Mucosa of stomach (tissue), 1 donor: ENCODE data around the gene TACC3.

Experiments
- H3K27me3 ChIP-seq: one replicate; pipeline ENCODE4 v1.7.0; 2013; ENCODE audit warnings: mild to moderate bottlenecking, low read length; ENCODE audit not compliant: control insufficient read depth, insufficient read depth
- H3K36me3 ChIP-seq: one replicate; pipeline ENCODE4 v1.7.0; 2013; ENCODE audit warnings: low read length; ENCODE audit not compliant: control insufficient read depth, insufficient read depth
- H3K4me1 ChIP-seq: one replicate; pipeline ENCODE4 v1.7.0; 2013; ENCODE audit warnings: mild to moderate bottlenecking, low read length; ENCODE audit not compliant: control insufficient read depth, insufficient read depth
- H3K4me3 ChIP-seq: one replicate; pipeline ENCODE4 v1.7.0; 2013; ENCODE audit warnings: low read length
- H3K9ac ChIP-seq: one replicate; pipeline ENCODE4 v1.7.0; 2013; ENCODE audit warnings: mild to moderate bottlenecking, low read length, moderate library complexity
- H3K9me3 ChIP-seq: one replicate; pipeline ENCODE4 v1.7.0; 2013; ENCODE audit warnings: mild to moderate bottlenecking, low read length, moderate library complexity; ENCODE audit not compliant: control insufficient read depth
- donor health status: Pancreatic carcinoma.

Gene TACC3

DNA sequence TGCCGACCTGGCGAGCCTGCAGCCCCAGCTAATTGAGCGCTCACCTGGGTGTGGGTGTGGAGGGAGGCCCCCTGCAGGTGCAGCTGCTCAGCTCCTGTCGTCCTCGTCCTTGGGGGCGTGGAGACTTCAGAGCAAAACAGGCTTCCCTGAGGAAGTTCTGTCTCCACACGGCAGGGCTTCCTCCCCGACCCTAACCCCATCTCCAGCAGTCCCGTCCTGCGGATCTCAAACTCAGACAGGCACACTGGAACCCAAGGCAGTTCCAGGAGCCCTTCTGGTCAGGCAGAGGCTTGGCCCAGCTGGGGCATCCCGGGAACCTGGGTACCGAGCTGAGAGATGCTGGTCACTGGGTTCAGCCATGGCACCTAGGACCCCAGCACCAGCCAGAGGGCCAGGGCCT is 24.4 kb downstream of the TACC3 start:
- Histone ChIP-seq H3K4me3 (no peak overlapping the region), H3K9ac (no peak overlapping the region), H3K9me3 (no peaks in the 10 kb centered on the region), H3K4me1 (peaks cover 8% of the 10 kb centered on the region), H3K36me3 (no peaks in the 10 kb centered on the region), H3K27me3 (peaks cover 9% of the 10 kb centered on the region)

- no peaks in the 10 kb centered on the region for H3K9me3 ChIP-seq
- H3K27me3 ChIP-seq = peaks cover 9% of the 10 kb centered on the region
- no peak overlapping the region for H3K9ac ChIP-seq
- no peak overlapping the region for H3K4me3 ChIP-seq
- no peaks in the 10 kb centered on the region for H3K36me3 ChIP-seq
- H3K4me1 ChIP-seq = peaks cover 8% of the 10 kb centered on the region
These were observed 25.0 kb downstream of the TACC3 start for GRCh38 chr4:1746265-1746691.

DNA sequence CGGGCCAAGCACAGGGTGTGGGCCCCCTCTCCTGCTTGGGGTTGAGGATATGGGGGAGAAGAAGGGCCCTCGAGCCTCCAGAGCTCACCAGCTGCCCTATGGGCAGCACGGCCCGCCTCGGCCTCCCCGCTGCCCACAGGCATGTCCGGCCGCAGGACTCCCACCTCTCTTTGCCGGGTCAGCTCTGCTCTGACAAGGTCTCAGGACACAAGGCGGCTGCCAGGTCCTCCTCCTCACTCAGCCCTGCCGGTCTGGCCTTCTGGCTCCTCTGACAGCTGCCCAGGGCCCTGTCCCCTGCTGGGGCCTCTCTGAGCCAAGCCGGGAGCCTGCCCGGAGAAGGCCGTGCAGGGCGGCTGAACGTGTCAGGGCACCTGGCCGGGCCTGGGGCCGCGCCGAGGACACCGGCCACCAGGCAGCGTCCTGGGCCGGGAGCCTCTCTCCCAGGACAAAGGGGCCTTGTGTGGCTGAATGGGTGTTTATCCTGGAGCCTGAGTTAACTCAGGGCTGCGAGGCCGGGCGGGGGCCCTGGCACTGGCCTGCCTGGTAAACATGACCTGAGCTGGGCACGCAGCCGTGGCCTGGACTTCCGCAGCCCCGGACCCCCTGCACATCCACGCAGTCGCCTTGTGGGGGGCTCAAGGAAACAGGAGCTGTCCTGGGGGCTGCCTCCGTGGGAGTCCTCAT is 25.7 kb downstream of the TACC3 start:
- peaks cover 9% of the 10 kb centered on the region for H3K27me3 ChIP-seq
- no peak overlapping the region for H3K4me3 ChIP-seq
- no peaks in the 10 kb centered on the region for H3K36me3 ChIP-seq
- peaks cover 13% of the 10 kb centered on the region for H3K4me1 ChIP-seq
- peak overlapping the region; percentile 8 for H3K9ac ChIP-seq
- H3K9me3 ChIP-seq = no peaks in the 10 kb centered on the region

GRCh38 chr4:1747603-1747967 is 26.3 kb downstream of the TACC3 start:
- Histone ChIP-seq H3K9ac (no peak overlapping the region), H3K4me1 (peaks cover 18% of the 10 kb centered on the region), H3K4me3 (no peak overlapping the region), H3K36me3 (no peaks in the 10 kb centered on the region), H3K9me3 (no peaks in the 10 kb centered on the region), H3K27me3 (peaks cover 13% of the 10 kb centered on the region)

- Histone ChIP-seq H3K27me3 (peaks cover 16% of the 10 kb centered on the region), H3K4me3 (no peak overlapping the region), H3K9ac (no peak overlapping the region), H3K9me3 (no peaks in the 10 kb centered on the region), H3K36me3 (no peaks in the 10 kb centered on the region), H3K4me1 (peaks cover 28% of the 10 kb centered on the region)
These were observed 27.2 kb downstream of the TACC3 start for GRCh38 chr4:1748465-1748995.

DNA sequence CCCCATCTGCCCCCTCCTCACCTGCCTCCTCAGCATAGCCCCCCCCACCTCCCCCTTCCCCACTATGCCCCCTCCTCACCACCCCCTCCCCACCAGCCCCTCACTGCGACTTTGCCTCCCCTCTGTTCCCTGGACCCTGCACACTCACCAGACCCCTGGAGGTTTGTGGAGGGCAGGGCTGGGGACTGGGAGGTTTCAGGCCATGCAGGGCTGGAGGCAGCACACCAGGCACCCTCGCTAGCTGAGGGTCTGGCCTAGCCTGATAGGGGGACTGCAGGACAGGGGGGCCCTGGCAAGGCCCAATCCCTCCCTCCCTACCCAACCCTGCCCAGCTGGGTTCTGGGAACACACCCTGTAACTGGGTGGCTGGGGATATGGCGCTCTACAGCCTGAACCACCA is 28.0 kb downstream of the TACC3 start:
- H3K27me3 ChIP-seq = peaks cover 16% of the 10 kb centered on the region
- no peaks in the 10 kb centered on the region for H3K36me3 ChIP-seq
- peaks cover 30% of the 10 kb centered on the region for H3K4me1 ChIP-seq
- H3K9ac ChIP-seq = no peak overlapping the region
- no peaks in the 10 kb centered on the region for H3K9me3 ChIP-seq
- H3K4me3 ChIP-seq = no peak overlapping the region

GRCh38 chr4:1749826-1750225 is 28.5 kb downstream of the TACC3 start:
- Histone ChIP-seq H3K4me1 (peaks cover 30% of the 10 kb centered on the region), H3K36me3 (no peaks in the 10 kb centered on the region), H3K27me3 (peaks cover 16% of the 10 kb centered on the region)

GRCh38 chr4:1750381-1751154 is 29.2 kb downstream of the TACC3 start:
- H3K4me1 ChIP-seq = peaks cover 30% of the 10 kb centered on the region
- no peak overlapping the region for H3K9ac ChIP-seq
- H3K9me3 ChIP-seq = no peaks in the 10 kb centered on the region
- H3K27me3 ChIP-seq = peaks cover 16% of the 10 kb centered on the region
- no peak overlapping the region for H3K4me3 ChIP-seq
- no peaks in the 10 kb centered on the region for H3K36me3 ChIP-seq

More at GRCh38 chr4:1749826-1750225, 28.5 kb downstream of the TACC3 start:
- H3K9me3 ChIP-seq = no peaks in the 10 kb centered on the region
- no peak overlapping the region for H3K9ac ChIP-seq
- no peak overlapping the region for H3K4me3 ChIP-seq

GRCh38 chr4:1751155-1751918 is 30.0 kb downstream of the TACC3 start:
- H3K9me3 ChIP-seq = no peaks in the 10 kb centered on the region
- H3K36me3 ChIP-seq = no peaks in the 10 kb centered on the region
- H3K4me3 ChIP-seq = no peak overlapping the region
- peaks cover 16% of the 10 kb centered on the region for H3K27me3 ChIP-seq
- H3K4me1 ChIP-seq = peaks cover 29% of the 10 kb centered on the region
- peak overlapping the region; percentile 58 for H3K9ac ChIP-seq

DNA sequence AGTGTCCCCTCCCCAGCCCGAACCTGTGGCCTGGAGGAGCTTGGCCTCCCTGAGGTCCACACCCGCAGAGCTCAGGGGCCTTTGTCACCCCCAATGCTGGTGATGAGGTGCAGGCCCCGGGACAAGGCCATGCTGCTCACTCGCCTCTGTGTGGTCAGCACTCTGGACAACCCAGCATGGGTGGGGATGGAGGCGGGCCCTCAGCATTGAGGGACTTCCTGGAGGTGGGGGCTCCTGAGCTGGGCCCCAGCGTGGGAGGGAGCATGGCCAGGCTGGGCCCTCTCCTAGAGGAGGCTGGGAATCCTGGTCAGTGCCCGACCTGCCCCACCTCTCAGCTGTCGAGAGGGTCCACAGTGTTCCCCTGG is 30.6 kb downstream of the TACC3 start:
- H3K4me1 ChIP-seq = peaks cover 27% of the 10 kb centered on the region
- H3K27me3 ChIP-seq = peaks cover 16% of the 10 kb centered on the region
- H3K9ac ChIP-seq = peak overlapping the region; percentile 58
- H3K9me3 ChIP-seq = no peaks in the 10 kb centered on the region
- H3K4me3 ChIP-seq = no peak overlapping the region
- no peaks in the 10 kb centered on the region for H3K36me3 ChIP-seq

GRCh38 chr4:1752284-1753041 is 31.1 kb downstream of the TACC3 start:
- Histone ChIP-seq H3K27me3 (peaks cover 13% of the 10 kb centered on the region), H3K4me3 (no peak overlapping the region), H3K36me3 (no peaks in the 10 kb centered on the region), H3K4me1 (peaks cover 27% of the 10 kb centered on the region), H3K9ac (peak overlapping the region; percentile 58), H3K9me3 (no peaks in the 10 kb centered on the region)
